C1 segment of cervical spinal cord (tissue), 14 donors: Measurements from ENCODE around the gene FBXO15.

ENCODE experiments used
- DNase-seq, 14 donors: peaks; one replicate each; lab custom pipeline; 2025; lab: John Stamatoyannopoulos, UW

The FBXO15 gene

GRCh38 chr18:74113711-74114110 is 33.9 kb downstream of the FBXO15 start:
- DNase-seq, result no peak

DNA sequence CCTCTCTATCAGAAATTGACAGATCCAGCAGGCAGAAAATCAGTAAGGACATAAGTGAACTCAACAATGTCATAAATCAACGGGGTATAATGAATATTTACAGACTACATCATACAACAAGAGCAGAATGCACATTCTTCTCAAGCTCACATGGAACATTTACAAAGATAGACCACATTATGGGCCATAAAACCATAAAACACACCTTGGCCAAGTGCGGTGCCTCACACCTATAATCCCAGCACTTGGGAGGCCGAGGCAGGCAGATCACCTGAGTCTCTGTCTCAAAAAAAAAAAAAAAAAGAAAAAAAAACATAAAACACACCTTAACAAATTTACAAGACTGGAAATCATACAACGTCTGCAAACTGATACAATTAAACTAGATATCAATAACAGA is 36.7 kb downstream of the FBXO15 start:
- DNase-seq, result no peak

GRCh38 chr18:74110149-74110548 is 37.5 kb downstream of the FBXO15 start:
- no peak for DNase-seq

GRCh38 chr18:74108460-74108859 is 39.2 kb downstream of the FBXO15 start:
- DNase-seq, result no peak

- no peak for DNase-seq
Observed at GRCh38 chr18:74097803-74098202, 49.8 kb downstream of the FBXO15 start.

- no peak for DNase-seq
Observed at GRCh38 chr18:74092922-74093321, 54.7 kb downstream of the FBXO15 start.

DNA sequence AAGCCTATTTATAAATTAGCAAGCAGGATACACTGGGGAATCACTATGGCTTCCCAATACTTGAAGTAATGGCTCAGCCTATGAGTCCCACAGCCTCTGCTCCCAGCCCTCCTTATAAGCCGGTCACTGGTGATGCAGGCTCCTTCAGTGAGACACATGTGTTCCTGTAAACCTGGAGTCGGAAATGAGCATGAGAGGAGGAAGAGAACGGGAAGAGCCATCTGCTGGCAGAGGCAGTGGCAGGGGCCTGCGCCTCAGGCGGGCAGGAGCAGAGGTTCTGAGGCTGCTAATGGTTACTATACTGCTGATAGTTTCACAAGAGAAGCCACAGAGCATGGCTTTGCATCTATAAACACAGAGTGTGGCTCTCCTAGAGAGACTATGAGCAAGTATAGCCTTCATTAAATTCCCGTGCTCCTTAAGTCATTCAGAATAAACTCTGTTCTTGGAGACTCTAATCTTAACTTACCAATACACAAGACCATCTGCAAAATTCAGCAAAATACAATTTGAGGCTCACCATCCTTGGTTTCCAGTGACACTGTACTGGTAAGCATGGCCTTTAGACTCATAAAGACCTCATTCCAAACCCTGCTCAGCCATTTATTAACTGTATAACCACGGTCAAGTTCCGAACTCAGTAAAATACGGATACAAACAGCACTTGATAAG is 63.3 kb downstream of the FBXO15 start:
- no peak for DNase-seq

DNA sequence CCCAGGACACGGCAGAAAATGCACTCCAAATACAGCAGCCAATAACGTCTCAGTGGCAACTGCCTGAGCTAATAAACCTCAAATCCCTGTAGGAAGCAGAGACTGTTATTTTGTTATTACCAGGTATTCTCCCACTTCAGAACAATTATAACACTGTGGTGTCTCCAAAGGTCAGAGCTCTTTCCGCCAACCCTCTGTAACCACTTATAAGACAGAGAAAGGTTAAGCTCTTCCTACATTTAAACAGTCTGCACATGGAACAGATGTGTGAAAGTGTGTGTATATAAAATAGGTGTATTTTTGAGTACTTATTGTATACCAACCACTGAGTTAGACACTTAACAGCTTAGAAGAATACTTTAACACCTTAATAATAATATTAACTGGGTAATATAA is 64.1 kb downstream of the FBXO15 start:
- no peak for DNase-seq

DNA sequence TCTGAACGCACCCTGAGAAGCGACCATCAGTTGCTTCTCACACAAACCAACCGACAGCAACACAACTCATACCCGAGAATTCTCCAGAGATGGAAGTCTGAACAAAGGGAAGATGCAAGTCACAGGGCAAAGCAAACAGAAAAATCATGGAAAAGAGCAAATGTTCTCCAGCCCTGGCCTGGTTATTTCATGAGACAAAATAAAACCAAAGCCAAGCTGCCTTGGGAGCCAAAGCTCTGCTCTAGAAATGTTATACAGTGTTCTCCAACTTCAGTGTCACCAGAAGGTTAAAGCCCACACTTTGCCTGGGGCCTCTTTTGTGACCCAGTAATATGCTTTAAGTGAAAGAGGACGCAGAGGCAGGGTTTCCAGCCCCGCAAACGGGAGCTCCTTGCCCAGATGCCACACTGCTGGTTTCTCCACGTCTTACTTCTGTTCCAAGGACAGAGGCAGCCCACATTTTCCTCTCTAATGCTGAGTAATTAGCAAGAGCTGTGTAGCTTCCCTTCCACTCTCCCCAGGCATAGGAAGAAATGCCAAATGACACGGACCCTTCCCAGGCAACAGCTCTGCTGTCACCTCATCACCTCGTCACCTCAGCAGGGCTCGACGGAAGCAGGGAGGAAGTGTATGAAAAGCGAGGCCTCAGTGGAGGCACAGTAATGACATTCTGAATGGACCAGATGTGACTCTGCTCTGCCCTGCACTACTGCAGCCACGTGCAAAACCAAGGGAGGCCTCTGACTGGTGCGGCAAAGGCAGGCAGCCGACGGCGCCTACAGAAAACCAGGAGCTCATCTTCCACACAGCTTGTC is 64.7 kb downstream of the FBXO15 start:
- peak in 1 of 14 donors; percentile 31 for DNase-seq

- DNase-seq, result peak in 11 of 14 donors; percentile 18 to 71 (median 48)
Observed at GRCh38 chr18:74081966-74082741, 65.5 kb downstream of the FBXO15 start.

DNA sequence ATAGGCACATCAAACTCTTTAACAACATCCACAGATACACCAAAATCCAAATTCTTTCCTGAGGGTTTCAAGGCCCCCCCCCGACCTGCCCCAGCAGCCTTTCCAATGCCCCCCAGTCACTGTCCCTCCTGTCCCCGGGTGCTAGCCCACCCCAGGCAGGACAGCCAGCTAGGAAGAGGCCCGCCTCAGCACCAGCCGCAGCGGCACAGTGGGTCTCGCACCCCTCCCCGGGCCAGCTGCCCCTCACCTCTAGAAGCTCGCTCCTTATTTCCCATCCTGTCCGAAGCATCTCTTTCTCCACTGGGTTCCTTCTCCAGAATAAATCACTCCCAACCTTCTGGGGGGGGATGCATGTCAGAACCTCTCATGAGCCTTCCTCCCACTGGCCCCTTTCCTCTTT is 69.4 kb downstream of the FBXO15 start:
- no peak for DNase-seq

DNA sequence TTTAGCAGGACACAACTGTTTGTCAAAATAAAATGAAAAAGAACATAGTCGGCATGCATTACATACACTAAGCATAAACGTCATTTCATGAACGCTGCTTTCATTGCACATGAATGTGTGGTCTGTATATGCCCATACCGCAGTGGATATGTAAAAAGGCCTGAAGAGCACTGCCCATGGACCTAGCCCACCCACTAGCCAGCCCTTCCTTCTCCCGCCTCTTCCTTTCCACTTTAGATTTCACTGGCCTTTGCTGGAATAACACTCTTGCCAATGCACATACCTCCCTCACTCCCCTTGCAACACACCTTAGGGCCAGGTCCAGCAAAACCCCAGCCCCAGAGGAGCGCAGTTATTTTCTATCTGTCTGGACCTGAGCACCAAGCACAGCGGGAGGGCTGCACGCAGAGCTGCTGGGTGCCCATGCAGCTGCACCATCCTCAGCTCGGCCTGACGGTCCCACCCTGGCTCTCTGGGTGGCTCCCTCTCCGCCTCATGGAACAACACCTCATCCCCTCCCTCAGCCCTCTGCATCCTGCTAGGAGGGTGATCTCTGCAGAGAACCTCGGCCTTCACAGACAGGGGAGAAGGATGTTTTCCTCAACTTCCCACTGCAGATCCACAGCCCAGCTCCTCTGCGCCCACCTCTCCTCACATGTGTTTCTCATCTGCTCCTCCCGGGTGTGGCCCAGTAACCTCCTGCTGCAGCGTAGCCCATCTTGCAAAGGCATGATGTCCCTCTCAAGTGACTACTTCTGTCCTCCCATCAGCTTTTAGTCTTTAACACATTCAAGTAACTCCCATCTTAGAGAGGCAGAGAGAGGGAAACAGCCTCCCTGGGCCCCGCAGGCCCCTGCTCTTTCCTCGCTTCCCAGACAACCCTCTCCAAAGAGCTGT is 72.7 kb downstream of the FBXO15 start:
- DNase-seq, result no peak

DNA sequence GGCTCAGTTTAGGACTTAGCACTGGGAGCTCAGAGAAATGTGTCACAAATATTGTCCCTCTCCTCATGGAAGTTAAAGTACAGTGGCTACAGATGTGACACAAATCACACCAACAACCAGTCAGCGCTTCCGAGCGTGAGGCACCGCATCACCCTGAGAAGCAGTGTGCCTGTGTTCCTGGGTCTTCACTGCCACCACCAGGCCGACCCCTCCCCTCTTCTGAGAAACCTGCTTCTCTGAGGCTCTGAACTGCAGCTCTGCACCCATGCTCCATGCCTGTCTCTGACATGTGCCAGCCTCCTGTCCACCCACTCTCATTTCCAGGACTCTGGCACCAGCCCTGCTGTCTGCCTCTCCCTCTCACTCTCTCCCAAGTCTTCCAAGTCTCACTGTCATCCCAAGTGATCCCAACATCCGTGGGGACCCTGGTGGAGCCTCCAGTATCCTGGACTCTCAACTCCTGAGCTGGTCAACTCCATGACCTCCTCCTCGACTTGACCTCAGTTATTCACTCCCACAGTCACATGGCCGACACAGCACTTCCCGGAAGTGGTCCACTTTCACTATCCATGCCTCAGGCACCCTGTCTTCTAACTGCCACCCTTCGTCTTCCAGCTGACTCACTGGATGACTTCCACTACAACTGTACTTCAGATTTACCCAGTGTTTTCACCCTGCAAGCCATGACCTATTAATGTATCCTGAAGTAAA is 73.5 kb downstream of the FBXO15 start:
- no peak for DNase-seq

DNA sequence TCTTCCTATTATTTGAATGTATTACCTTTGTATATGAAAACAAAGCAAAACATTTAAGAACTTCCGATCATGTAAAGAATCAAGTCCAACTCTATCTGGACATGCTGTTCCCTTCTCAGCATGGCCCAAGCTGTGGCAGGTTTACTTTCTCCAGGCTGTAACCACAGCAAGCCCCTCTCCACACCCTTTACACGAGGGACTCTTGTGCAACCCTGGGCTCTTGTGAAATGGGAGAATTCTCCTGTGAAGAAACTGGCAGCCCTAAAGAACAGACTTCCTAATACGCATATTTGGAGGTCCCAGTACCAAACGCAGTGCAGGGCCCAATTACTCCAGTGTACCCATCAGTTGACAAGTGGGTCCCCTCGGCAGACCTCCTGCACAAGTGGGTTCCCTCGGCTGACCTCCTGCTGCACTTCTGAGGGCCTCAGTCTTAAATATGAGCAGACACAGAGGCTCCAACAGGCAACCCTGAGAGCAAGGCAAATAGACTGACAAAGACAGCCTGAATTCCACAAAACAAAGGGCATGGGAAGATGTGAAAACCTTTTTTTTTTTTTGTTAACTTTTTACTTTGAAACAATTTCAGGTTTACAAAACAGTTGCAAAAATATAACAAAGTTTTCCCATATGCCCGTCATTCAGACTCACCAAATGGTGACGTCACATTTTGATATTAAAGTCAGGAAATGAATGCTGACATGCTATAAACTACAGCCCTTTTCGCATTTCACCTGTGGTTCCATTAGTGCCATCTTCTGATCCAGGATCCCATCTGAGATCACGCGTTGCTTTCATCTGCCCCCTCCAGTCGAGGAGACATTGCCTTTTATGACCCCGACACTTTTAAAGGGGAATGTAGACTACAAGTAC is 78.2 kb downstream of the FBXO15 start:
- DNase-seq, result no peak

- DNase-seq, result no peak
Observed at GRCh38 chr18:74068296-74068695, 79.3 kb downstream of the FBXO15 start.

DNA sequence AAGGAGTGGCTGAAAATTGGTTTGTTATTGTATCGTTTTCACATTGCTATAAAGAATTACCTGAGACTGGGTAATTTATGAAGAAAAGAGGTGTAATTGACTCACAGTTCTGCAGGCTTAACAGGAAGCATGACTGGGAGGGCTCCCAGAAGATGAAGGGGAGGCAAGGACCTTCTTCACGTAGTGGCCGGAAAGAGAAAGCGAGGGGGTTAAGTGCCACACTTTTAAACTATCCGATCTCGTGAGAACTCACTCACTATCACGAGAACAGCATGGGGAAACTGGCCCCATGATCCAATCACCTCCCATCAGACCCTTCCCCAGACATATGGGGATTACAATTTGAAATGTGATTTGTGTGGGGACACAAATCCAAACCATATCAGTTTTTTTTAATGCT is 81.6 kb downstream of the FBXO15 start:
- DNase-seq, result no peak

DNA sequence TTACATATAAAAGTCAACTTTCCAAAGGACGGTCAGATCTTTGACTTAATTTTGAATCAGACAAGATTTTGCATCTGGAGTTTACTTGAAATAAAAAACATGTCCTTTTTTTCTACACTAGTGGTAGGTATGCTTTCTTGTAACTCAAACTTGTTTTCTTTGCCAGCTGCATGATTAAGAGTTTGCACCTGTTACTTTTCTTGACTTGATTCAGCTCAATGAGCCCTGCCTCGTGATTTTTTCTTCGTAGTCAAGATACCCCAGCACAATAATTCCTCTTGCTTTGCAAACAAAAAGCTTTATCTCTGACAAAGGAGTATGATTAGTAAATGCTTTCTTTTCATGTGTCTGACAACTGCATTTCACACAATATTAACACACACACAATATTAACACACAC is 82.3 kb downstream of the FBXO15 start:
- no peak for DNase-seq

GRCh38 chr18:74064510-74064909 is 83.1 kb downstream of the FBXO15 start:
- no peak for DNase-seq

DNA sequence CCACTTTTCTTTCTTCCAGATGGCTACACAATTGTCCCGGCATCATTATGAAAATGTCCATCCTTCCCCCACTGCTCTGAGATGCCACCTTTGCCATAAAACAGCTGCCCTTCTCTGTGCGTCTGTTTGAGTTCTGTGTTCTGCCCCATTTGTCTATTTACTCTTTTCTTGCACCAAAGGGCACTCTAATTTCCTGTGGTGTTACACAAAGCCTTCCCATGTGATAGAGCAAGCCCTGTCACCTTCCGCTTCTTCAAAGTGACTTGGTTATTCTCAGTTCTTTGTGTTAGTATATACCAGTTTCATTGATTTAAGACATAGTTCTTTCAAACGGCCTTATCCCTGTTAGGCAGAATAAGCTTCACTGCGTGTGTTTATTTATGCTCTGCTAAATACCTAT is 84.1 kb downstream of the FBXO15 start:
- no peak for DNase-seq

DNA sequence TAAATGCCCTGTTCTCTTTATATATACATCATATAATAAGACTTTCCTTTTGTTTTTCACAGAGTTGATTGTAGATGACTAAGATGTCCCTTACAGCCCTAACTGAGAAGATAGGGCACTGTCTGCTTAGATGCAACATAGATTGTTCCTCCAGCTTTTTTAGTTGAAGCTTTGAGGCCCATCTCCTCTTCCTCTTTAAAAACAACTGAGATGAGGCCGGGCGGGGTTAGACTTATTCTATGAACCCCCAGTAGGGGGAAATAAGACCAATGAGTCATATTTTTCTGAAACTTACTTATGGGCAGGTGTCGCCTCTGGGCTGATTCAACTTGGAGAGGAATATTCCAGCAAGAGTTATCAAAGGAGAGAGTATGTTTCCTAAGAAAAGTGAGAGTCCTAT is 84.6 kb downstream of the FBXO15 start:
- DNase-seq, result no peak
